PC-9 (cell line): ENCODE data around the gene RIMOC1. TPM values are rescaled to one million over a fixed set of nuclear protein-coding genes. Genes with fewer than 3 reads are reported as not detected.

ENCODE experiments used
- BruUV-seq: library from RNA; stranded (reverse); fragments of 400-500 nt; replicated peaks from 2 replicates; lab custom pipeline; 2021; lab: Mats Ljungman, UMichigan
- CTCF ChIA-PET: fragments of 300-600 bp; sonication (Branson Sonifier 250); formaldehyde crosslinking; loops from one replicate; lab custom pipeline; 2022; ENCODE audit warnings: antibody characterized with exemption; lab: Charles Lee
- POLR2A ChIA-PET: fragments of 300-600 bp; sonication (Branson Sonifier 250); formaldehyde crosslinking; loops from one replicate; lab custom pipeline; 2022; ENCODE audit warnings: antibody characterized with exemption; ENCODE audit not compliant: unreplicated experiment; lab: Charles Lee
- DNase-seq, 2 experiments: peaks; one replicate each; pipeline versions ENCODE4 v3.0.0 to v3.0.0-alpha.2; 2015 to 2022; ENCODE audit warnings: mixed read lengths in 1 of 2
- H2AFZ ChIP-seq: fragments of 200-600 bp; sonication (generic); 2 replicates; pipeline ENCODE4 v1.8.1; 2017; ENCODE audit warnings: antibody characterized with exemption
- H3F3A ChIP-seq: fragments of 200-600 bp; sonication (generic); 2 replicates; pipeline ENCODE4 v1.8.1; 2017; ENCODE audit warnings: antibody characterized with exemption, mild to moderate bottlenecking, low read depth; ENCODE audit not compliant: insufficient read depth
- H3K27ac ChIP-seq: fragments of 200-600 bp; sonication (generic); 2 replicates; pipeline ENCODE4 v1.6.1; 2016; ENCODE audit warnings: mixed run types
- H3K27me3 ChIP-seq: fragments of 200-600 bp; sonication (generic); 2 replicates; pipeline ENCODE4 v1.6.1; 2016; ENCODE audit warnings: low read depth, mixed run types; ENCODE audit not compliant: insufficient read depth
- H3K36me3 ChIP-seq: fragments of 200-600 bp; sonication (generic); 2 replicates; pipeline ENCODE4 v1.6.1; 2016; ENCODE audit warnings: low read depth, mixed run types
- H3K4me1 ChIP-seq: fragments of 200-600 bp; sonication (generic); replicated peaks from 2 replicates; pipeline ENCODE4 v1.6.1; 2016; ENCODE audit warnings: mixed run types; ENCODE audit not compliant: insufficient read depth
- H3K4me2 ChIP-seq: fragments of 200-600 bp; sonication (generic); 2 replicates; pipeline ENCODE4 v1.6.1; 2017; ENCODE audit warnings: mixed run types
- H3K4me3 ChIP-seq: fragments of 200-600 bp; sonication (generic); 2 replicates; pipeline ENCODE4 v1.6.1; 2016; ENCODE audit warnings: mixed run types
- H3K79me2 ChIP-seq: fragments of 200-600 bp; sonication (generic); 2 replicates; pipeline ENCODE4 v1.6.1; 2017; ENCODE audit warnings: low read depth, mixed run types
- H3K9me2 ChIP-seq: fragments of 200-600 bp; sonication (generic); 2 replicates; pipeline ENCODE4 v1.8.1; 2017; ENCODE audit warnings: mild to moderate bottlenecking; ENCODE audit not compliant: insufficient read depth
- H3K9me3 ChIP-seq: fragments of 200-600 bp; sonication (generic); 2 replicates; pipeline ENCODE4 v1.8.1; 2016; ENCODE audit warnings: low read depth; ENCODE audit not compliant: insufficient read depth
- H4K20me1 ChIP-seq: fragments of 200-600 bp; sonication (generic); 2 replicates; pipeline ENCODE4 v1.8.1; 2017; ENCODE audit not compliant: insufficient read depth
- EZH2 ChIP-seq: fragments of 200-600 bp; sonication (generic); IDR thresholded peaks from 2 replicates; pipeline ENCODE4 v1.8.0; 2017; ENCODE audit warnings: antibody characterized with exemption, low read depth
- intact Hi-C: fragments of 100-400 bp; cut with micrococcal nuclease; formaldehyde crosslinking; loops from one replicate; pipeline ENCODE4 v1.10.0; 2022; ENCODE audit not compliant: unreplicated experiment
- total RNA-seq: library from RNA; stranded (reverse); gene quantifications from 2 replicates; pipeline ENCODE4 v1.2.3, GENCODE V29; 2021
- TF ChIP-seq, protein P1 (sequence below): fragments of 200-600 bp; sonication (generic); conservative IDR thresholded peaks from 2 replicates; pipeline ENCODE4 v1.6.1; 2017; ENCODE audit warnings: mixed run types, antibody characterized with exemption, mild to moderate bottlenecking, moderate library complexity

Gene RIMOC1
- total RNA-seq, 1 experiment from 2014 or later, result 68.6 TPM

DNA sequence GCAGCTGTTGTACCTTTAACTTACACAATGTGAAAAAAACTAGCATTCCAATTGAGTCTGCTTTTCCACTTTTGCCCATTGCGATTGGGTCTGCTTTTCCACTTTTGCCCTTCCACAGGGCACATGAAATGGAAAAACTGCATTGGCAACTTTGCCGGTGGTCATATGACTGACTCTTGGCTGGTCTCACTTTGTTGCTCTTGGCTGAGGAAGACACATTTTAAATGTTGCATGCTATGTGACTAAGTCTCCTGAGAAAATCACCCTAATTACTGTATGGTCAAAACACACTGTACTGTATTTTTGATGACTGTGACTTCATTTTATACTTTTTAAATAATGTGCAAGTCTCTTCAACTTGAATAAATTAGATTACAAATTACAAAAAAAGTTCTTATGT is 32.3 kb upstream of the RIMOC1 start:
- Histone ChIP-seq H3K4me3 (no peak overlapping the region), H3K36me3 (no peaks in the 10 kb centered on the region), H3K9me2 (no peaks in the 10 kb centered on the region; the same call in 1 of the 2 replicates), H3K4me2 (no peak overlapping the region), H3K27me3 (peaks cover 24% of the 10 kb centered on the region), H3K4me1 (0 out of 2 replicates have a peak, but pooled peaks cover 4% of the 10 kb centered on the region), H3K27ac (no peak overlapping the region), H3K79me2 (no peaks in the 10 kb centered on the region), H4K20me1 (no peaks in the 10 kb centered on the region), H3F3A (no peaks in the 10 kb centered on the region), H2AFZ (no peak overlapping the region), H3K9me3 (no peaks in the 10 kb centered on the region)
- TF ChIP-seq EZH2, result no peak
- TF ChIP-seq, protein P1, sequence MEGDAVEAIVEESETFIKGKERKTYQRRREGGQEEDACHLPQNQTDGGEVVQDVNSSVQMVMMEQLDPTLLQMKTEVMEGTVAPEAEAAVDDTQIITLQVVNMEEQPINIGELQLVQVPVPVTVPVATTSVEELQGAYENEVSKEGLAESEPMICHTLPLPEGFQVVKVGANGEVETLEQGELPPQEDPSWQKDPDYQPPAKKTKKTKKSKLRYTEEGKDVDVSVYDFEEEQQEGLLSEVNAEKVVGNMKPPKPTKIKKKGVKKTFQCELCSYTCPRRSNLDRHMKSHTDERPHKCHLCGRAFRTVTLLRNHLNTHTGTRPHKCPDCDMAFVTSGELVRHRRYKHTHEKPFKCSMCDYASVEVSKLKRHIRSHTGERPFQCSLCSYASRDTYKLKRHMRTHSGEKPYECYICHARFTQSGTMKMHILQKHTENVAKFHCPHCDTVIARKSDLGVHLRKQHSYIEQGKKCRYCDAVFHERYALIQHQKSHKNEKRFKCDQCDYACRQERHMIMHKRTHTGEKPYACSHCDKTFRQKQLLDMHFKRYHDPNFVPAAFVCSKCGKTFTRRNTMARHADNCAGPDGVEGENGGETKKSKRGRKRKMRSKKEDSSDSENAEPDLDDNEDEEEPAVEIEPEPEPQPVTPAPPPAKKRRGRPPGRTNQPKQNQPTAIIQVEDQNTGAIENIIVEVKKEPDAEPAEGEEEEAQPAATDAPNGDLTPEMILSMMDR, result no peak
- ChIA-PET CTCF (no interaction called here), POLR2A (no interaction called here)
- no TSS peak for BruUV-seq
- DNase-seq, result no peak
- intact Hi-C loops, result loop anchor here (2.0 to 10.0 kb wide), 2 partner anchors 53 to 1513 kb away; partner anchors contain the start of gene FBXO4

DNA sequence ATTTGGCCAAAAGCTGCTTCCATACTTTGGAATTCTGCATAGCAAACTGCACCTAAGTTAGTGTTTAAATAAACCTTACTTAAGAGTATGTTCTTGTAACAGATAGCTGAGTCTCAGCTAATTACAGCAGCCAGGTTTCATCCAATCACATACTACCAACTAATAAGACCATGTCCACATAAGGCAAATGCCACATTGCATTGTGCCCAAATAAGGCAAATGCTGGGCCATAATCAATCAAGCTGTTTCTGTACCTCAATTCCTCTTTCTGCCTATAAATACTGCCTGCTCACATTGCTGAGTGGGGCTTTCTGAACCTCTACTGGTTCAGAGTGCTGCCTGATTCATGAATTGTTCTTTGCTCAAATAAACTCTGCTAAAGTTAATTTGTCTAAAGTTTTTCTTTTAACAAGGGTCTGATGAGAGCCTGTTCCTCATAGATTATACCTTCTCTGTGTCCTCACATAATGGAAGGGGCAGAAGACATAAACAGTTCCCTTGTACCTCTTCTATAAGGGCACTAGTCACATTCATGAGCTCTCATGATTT is 29.6 kb upstream of the RIMOC1 start:
- H3K9me3 ChIP-seq, result no peaks in the 10 kb centered on the region
- no TSS peak for BruUV-seq
- POLR2A ChIA-PET, result no interaction called here

DNA sequence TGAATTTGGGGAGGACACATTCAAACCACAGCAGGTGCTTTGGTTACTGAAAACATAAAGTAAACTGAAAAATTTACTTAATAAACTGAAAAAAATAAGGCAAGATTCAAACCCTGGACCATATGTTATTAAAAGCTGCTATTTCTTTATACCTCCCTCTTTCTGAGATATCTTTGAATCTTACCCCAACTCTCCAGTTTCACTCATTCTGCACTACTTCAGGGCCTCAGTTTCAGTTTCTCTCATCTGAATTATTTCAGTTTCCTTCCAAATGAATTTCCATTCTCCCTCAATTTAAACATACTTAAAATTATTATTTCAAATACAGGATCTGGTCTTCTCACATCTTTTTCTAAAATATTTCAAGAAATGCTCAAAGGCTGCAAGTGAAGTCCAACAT is 29.0 kb upstream of the RIMOC1 start:
- ChIA-PET POLR2A (no interaction called here), CTCF (no interaction called here)
- Histone ChIP-seq H3K4me2 (no peak overlapping the region), H3K9me2 (no peaks in the 10 kb centered on the region; the same call in 1 of the 2 replicates), H4K20me1 (no peaks in the 10 kb centered on the region), H3K9me3 (no peaks in the 10 kb centered on the region), H3K4me3 (no peak overlapping the region), H3K36me3 (no peaks in the 10 kb centered on the region), H3K4me1 (0 out of 2 replicates have a peak, but pooled peaks cover 4% of the 10 kb centered on the region), H3K27me3 (peaks cover 11% of the 10 kb centered on the region), H3F3A (no peaks in the 10 kb centered on the region), H3K27ac (no peak overlapping the region), H3K79me2 (no peaks in the 10 kb centered on the region), H2AFZ (no peak overlapping the region)
- intact Hi-C loops, result loop anchor here (10.0 kb wide), 1 partner anchor 1510 kb away; no protein-coding TSS in a partner anchor
- DNase-seq, result no peak
- TF ChIP-seq, protein P1, result no peak
- no peak for TF ChIP-seq EZH2
- no TSS peak for BruUV-seq

More for the DNA sequence above, 29.6 kb upstream of the RIMOC1 start:
- CTCF ChIA-PET, result no interaction called here
- no peak overlapping the region for H3K27ac ChIP-seq
- intact Hi-C loops, result loop anchor here (10.0 kb wide), 1 partner anchor 1510 kb away; no protein-coding TSS in a partner anchor
- no peak for DNase-seq
- no peaks in the 10 kb centered on the region for H3F3A ChIP-seq
- no peak overlapping the region for H2AFZ ChIP-seq
- H3K27me3 ChIP-seq, result peaks cover 17% of the 10 kb centered on the region
- no peaks in the 10 kb centered on the region for H3K79me2 ChIP-seq
- no peaks in the 10 kb centered on the region for H3K36me3 ChIP-seq
- H3K4me1 ChIP-seq, result 0 out of 2 replicates have a peak, but pooled peaks cover 4% of the 10 kb centered on the region
- TF ChIP-seq, protein P1, result no peak
- no peak for TF ChIP-seq EZH2
- H3K4me3 ChIP-seq, result no peak overlapping the region
- no peaks in the 10 kb centered on the region; the same call in 1 of the 2 replicates for H3K9me2 ChIP-seq
- H3K4me2 ChIP-seq, result no peak overlapping the region
- H4K20me1 ChIP-seq, result no peaks in the 10 kb centered on the region
